K562 (cell line): ENCODE data around the gene PRRC2C. TPM values are rescaled to one million over a fixed set of nuclear protein-coding genes. Genes with fewer than 3 reads are reported as not detected.

Experiments
- ATAC-seq: fragments of 200-7000 bp; cut with Tn5 transposase; 3 replicates; pipeline ENCODE4 v1.9.1; 2020; ENCODE audit warnings: moderate library complexity
- BruUV-seq: library from RNA; stranded (reverse); fragments of 400-500 nt; replicated peaks from 2 replicates; lab custom pipeline; 2021; lab: Mats Ljungman, UMichigan
- CTCF ChIA-PET: fragments of 300-600 bp; formaldehyde crosslinking; extraction: SDS; loops from one replicate; lab custom pipeline; 2021; ENCODE audit warnings: low intra/inter-chr PET ratio; lab: Yijun Ruan, JAX
- POLR2A ChIA-PET: fragments of 300-600, 350-650 bp; sonication (Branson Sonifier 250); formaldehyde crosslinking; extraction: SDS; loops from one replicate; lab custom pipeline; 2021; ENCODE audit warnings: antibody characterized with exemption, inconsistent platforms; lab: Yijun Ruan, JAX
- DNase-seq, 4 experiments: peaks; one replicate each; pipeline versions ENCODE4 v3.0.0 to v3.0.0-alpha.2; 2011 to 2018; ENCODE audit warnings: low spot score in 3 of 4, mixed read lengths in 3 of 4; ENCODE audit errors: extremely low read depth in 1 of 4
- FAIRE-seq: peaks from 2 replicates; lab custom pipeline; 2011; peaks lifted over from hg19 to GRCh38; lab: Jason Lieb, UNC
- H2AFZ ChIP-seq: 2 replicates; pipeline ENCODE4 v1.6.0; 2011; ENCODE audit warnings: low read depth, low read length, control low read depth, inconsistent platforms
- H3K27ac ChIP-seq: fragments of 200-600 bp; 3 replicates; pipeline ENCODE4 v1.8.0; 2011; ENCODE audit warnings: low read depth, mild to moderate bottlenecking, control low read depth, inconsistent platforms, low read length, moderate library complexity, mixed read lengths; ENCODE audit errors: extremely low read depth
- H3K27me3 ChIP-seq, 2 experiments: fragments of 300-600 bp in 1 of 2; 2 replicates in 1 of 2; 3 replicates in 1 of 2; pipeline versions ENCODE4 v1.6.0 to v1.8.0; 2011; ENCODE audit warnings: inconsistent platforms in 2 of 2, low read length in 2 of 2, mild to moderate bottlenecking in 1 of 2, mixed read lengths in 1 of 2, moderate library complexity in 1 of 2; ENCODE audit not compliant: control insufficient read depth in 2 of 2, insufficient read depth in 2 of 2
- H3K36me3 ChIP-seq: fragments of 300-600 bp; 3 replicates; pipeline ENCODE4 v1.8.0; 2011; ENCODE audit warnings: mild to moderate bottlenecking, low read length, inconsistent platforms; ENCODE audit not compliant: control insufficient read depth, insufficient read depth
- H3K4me1 ChIP-seq, 2 experiments: fragments of 200-600 bp in 1 of 2; replicated peaks in 1 of 2; 2 replicates in 1 of 2; 3 replicates in 1 of 2; pipeline versions ENCODE4 v1.5.1 to v1.8.0; 2011; ENCODE audit warnings: inconsistent platforms in 2 of 2, low read length in 2 of 2, mild to moderate bottlenecking in 1 of 2, mixed read lengths in 1 of 2, moderate library complexity in 1 of 2; ENCODE audit not compliant: control insufficient read depth in 2 of 2, insufficient read depth in 2 of 2
- H3K4me2 ChIP-seq: 2 replicates; pipeline ENCODE4 v1.6.1; 2011; ENCODE audit warnings: low read length, control low read depth, inconsistent platforms, mixed read lengths; ENCODE audit not compliant: insufficient read depth
- H3K4me3 ChIP-seq: fragments of 200-600 bp; sonication (generic), shearing (Covaris generic); 2 replicates; pipeline ENCODE4 v1.5.1; 2016; ENCODE audit warnings: control low read depth, inconsistent platforms
- H3K79me2 ChIP-seq: fragments of 200-600 bp; 3 replicates; pipeline ENCODE4 v1.8.0; 2011; ENCODE audit warnings: low read length, inconsistent platforms; ENCODE audit not compliant: control insufficient read depth, insufficient read depth
- H3K9ac ChIP-seq, 2 experiments: 2 replicates each; pipeline versions ENCODE4 v1.6.0 to v1.6.1; 2011; ENCODE audit warnings: low read depth in 2 of 2, low read length in 2 of 2, control low read depth in 1 of 2, inconsistent platforms in 1 of 2, mild to moderate bottlenecking in 1 of 2, mixed read lengths in 1 of 2; ENCODE audit not compliant: insufficient read depth in 1 of 2
- H3K9me1 ChIP-seq: one replicate; pipeline ENCODE4 v1.6.0; 2011; ENCODE audit warnings: inconsistent platforms, mild to moderate bottlenecking, low read length, moderate library complexity; ENCODE audit not compliant: control insufficient read depth, insufficient read depth
- H3K9me3 ChIP-seq: replicated peaks from 2 replicates; pipeline ENCODE4 v1.5.1; 2011; ENCODE audit warnings: low read depth, low read length, inconsistent platforms; ENCODE audit not compliant: control insufficient read depth, insufficient read depth
- H4K20me1 ChIP-seq: replicated peaks from 2 replicates; pipeline ENCODE4 v1.6.1; 2011; ENCODE audit warnings: low read length, inconsistent platforms, mixed read lengths; ENCODE audit not compliant: control insufficient read depth, insufficient read depth
- ARNT ChIP-seq, 2 experiments: fragments of 450-650 bp; IDR thresholded peaks; 2 replicates each; pipeline ENCODE4 v1.6.1; 2016; ENCODE audit warnings: mild to moderate bottlenecking in 1 of 2
- BCOR ChIP-seq: fragments of 450-650 bp; IDR thresholded peaks from 2 replicates; pipeline ENCODE4 v1.6.1; 2016
- L3MBTL2 ChIP-seq: fragments of 450-650 bp; IDR thresholded peaks from 2 replicates; pipeline ENCODE4 v1.6.1; 2016; ENCODE audit warnings: mild to moderate bottlenecking, moderate library complexity
- NFE2 ChIP-seq: IDR thresholded peaks from 2 replicates; pipeline ENCODE4 v1.6.1; 2014; ENCODE audit warnings: antibody characterized with exemption, low read depth
- SP1 ChIP-seq: sonication (generic); formaldehyde crosslinking; IDR thresholded peaks from 2 replicates; pipeline ENCODE4 v1.8.1; 2022; ENCODE audit warnings: mild to moderate bottlenecking, missing genetic modification reagents
- U2AF1 ChIP-seq: fragments of 200-400 bp; formaldehyde crosslinking; optimal IDR thresholded peaks from 2 replicates; pipeline ENCODE3; 2017; ENCODE audit warnings: mild to moderate bottlenecking, low read depth, low read length, moderate library complexity
- ZNF316 ChIP-seq: fragments of 450-650 bp; IDR thresholded peaks from 2 replicates; pipeline ENCODE4 v1.6.1; 2016
- WGBS: fragments of 100-300 bp; shearing (Covaris generic); methylation state at CpG from one replicate; pipeline ENCODE4 v1.1.6; 2016; ENCODE audit warnings: low coverage, mixed read lengths; ENCODE audit not compliant: insufficient coverage; ENCODE audit errors: missing lambda C conversion rate; 5-methylcytosine and 5-hydroxymethylcytosine counted together
- in situ Hi-C: fragments of 300-500 bp; cut with MboI; formaldehyde crosslinking; loops from 4 replicates; pipeline ENCODE4 v1.15.0; 2018; ENCODE audit warnings: inconsistent platforms, mixed read lengths
- intact Hi-C: fragments of 100-400 bp; cut with micrococcal nuclease; formaldehyde crosslinking; loops from 2 replicates; pipeline ENCODE4 v1.14.2; 2022
- polyA plus RNA-seq, 8 experiments: library from polyadenylated mRNA; depleted of rRNA in 4 of 8; stranded (reverse) in 5 of 8; unstranded in 3 of 8; fragments of >200 nt; fragmentation: Nextera tagmentation in 2 of 8; fragmentation: Illumina TruSeq in 1 of 8; extraction: Ambion mirVana in 2 of 8; extraction: Trizol in 1 of 8; gene quantifications; 2 replicates each; pipeline versions ENCODE4 v1.2.1 to v1.2.3, GENCODE V29; 2011 to 2014; ENCODE audit warnings: inconsistent platforms in 1 of 8, missing spikeins in 1 of 8
- total RNA-seq, 7 experiments: library from RNA; depleted of rRNA in 6 of 7; stranded (reverse); fragments of >200 nt in 6 of 7; fragmentation: Illumina TruSeq in 2 of 7; extraction: Trizol in 2 of 7; gene quantifications; 2 replicates each; pipeline versions ENCODE4 v1.2.1 to v1.2.3, GENCODE V29; 2011 to 2021; ENCODE audit warnings: low replicate concordance in 1 of 7
- TF ChIP-seq, protein P1 (sequence below): fragments of 450-650 bp; IDR thresholded peaks from 2 replicates; pipeline ENCODE4 v1.6.1; 2016; ENCODE audit warnings: mild to moderate bottlenecking, moderate library complexity
- TF ChIP-seq, protein P2 (sequence below): sonication (generic); formaldehyde crosslinking; IDR thresholded peaks from 2 replicates; pipeline ENCODE4 v1.4.0; 2020; ENCODE audit warnings: mild to moderate bottlenecking, missing genetic modification reagents

Gene PRRC2C
- total and polyA plus RNA-seq, 9 of the 15 experiments (the other 6 are each of a cell fraction or from before 2014, with no cell fraction given): 61.9 to 237 (median 105) TPM

DNA sequence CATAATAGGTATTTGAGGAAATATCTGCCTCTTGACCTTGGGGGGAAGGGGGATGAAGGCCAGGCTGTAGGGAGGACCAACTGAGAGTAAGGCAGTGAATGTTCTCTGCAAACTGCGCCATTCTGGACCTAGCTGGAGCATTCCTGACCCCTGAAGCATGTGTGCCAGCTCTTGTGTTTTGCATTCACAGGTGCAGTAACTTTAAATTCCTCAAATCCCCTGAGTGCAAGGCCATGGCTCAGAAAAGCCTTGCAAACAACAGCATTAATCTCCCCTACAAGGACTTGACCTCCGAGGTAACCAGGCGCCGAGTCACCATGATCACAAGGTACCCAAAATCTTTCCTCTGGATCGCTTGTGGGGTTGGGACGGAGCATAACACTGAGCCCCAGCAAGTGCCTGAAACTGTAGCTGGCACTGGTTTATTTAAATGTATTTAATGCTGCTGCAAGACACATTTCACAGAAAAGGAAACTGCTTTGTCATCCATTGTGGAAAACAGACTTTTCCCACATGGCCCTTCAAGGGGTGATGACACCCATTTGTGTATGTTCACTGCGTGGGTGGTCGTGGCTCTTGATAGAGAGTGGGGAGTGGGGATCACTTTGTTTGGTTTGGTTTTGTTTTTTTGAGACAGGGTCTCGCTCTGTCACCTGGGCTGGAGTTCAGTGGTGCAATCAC, 138.5 kb downstream of the PRRC2C start:
- no peaks in the 10 kb centered on the region for H3K36me3 ChIP-seq
- peaks cover 5 to 11% of the 10 kb centered on the region in 2 experiments; a peak in 2 of 5 replicates for H3K4me1 ChIP-seq
- no peaks in the 10 kb centered on the region for H3K9me3 ChIP-seq
- peak overlapping the region; percentile 40; the same call in 1 of the 2 replicates for H3K4me2 ChIP-seq
- FAIRE-seq (no peak), DNase-seq (no peak), ATAC-seq (no peak; the same call in none of the 3 replicates)
- H3K9me1 ChIP-seq: no peaks in the 10 kb centered on the region
- H3K4me3 ChIP-seq: no peak overlapping the region
- POLR2A ChIA-PET: interaction anchor here (0.6 to 1.2 kb wide), 2 partner anchors 8 to 133 kb away, joined by 3 to 4 read pairs; no protein-coding TSS in a partner anchor
- in situ Hi-C loops (loop anchor here (25.0 kb wide), 1 partner anchor 1086 kb away; the partner anchor contains the start of gene GORAB), intact Hi-C loops (no loop called here)
- no peaks in the 10 kb centered on the region for H4K20me1 ChIP-seq
- H3K27ac ChIP-seq: no peak overlapping the region
- H2AFZ ChIP-seq: peak overlapping the region; percentile 44
- H3K9ac ChIP-seq: no peak overlapping the region
- peaks cover 0 to 11% of the 10 kb centered on the region in 2 experiments; a peak in 2 of 5 replicates for H3K27me3 ChIP-seq
- WGBS: 22% methylated on average over 9 of the region's 9 CpGs
- no TSS peak for BruUV-seq
- H3K79me2 ChIP-seq: no peaks in the 10 kb centered on the region
- CTCF ChIA-PET: interaction anchor here (0.7 kb wide), 1 partner anchor 1726 kb away, joined by 3 read pairs; no protein-coding TSS in a partner anchor
- TF ChIP-seq, protein P1, sequence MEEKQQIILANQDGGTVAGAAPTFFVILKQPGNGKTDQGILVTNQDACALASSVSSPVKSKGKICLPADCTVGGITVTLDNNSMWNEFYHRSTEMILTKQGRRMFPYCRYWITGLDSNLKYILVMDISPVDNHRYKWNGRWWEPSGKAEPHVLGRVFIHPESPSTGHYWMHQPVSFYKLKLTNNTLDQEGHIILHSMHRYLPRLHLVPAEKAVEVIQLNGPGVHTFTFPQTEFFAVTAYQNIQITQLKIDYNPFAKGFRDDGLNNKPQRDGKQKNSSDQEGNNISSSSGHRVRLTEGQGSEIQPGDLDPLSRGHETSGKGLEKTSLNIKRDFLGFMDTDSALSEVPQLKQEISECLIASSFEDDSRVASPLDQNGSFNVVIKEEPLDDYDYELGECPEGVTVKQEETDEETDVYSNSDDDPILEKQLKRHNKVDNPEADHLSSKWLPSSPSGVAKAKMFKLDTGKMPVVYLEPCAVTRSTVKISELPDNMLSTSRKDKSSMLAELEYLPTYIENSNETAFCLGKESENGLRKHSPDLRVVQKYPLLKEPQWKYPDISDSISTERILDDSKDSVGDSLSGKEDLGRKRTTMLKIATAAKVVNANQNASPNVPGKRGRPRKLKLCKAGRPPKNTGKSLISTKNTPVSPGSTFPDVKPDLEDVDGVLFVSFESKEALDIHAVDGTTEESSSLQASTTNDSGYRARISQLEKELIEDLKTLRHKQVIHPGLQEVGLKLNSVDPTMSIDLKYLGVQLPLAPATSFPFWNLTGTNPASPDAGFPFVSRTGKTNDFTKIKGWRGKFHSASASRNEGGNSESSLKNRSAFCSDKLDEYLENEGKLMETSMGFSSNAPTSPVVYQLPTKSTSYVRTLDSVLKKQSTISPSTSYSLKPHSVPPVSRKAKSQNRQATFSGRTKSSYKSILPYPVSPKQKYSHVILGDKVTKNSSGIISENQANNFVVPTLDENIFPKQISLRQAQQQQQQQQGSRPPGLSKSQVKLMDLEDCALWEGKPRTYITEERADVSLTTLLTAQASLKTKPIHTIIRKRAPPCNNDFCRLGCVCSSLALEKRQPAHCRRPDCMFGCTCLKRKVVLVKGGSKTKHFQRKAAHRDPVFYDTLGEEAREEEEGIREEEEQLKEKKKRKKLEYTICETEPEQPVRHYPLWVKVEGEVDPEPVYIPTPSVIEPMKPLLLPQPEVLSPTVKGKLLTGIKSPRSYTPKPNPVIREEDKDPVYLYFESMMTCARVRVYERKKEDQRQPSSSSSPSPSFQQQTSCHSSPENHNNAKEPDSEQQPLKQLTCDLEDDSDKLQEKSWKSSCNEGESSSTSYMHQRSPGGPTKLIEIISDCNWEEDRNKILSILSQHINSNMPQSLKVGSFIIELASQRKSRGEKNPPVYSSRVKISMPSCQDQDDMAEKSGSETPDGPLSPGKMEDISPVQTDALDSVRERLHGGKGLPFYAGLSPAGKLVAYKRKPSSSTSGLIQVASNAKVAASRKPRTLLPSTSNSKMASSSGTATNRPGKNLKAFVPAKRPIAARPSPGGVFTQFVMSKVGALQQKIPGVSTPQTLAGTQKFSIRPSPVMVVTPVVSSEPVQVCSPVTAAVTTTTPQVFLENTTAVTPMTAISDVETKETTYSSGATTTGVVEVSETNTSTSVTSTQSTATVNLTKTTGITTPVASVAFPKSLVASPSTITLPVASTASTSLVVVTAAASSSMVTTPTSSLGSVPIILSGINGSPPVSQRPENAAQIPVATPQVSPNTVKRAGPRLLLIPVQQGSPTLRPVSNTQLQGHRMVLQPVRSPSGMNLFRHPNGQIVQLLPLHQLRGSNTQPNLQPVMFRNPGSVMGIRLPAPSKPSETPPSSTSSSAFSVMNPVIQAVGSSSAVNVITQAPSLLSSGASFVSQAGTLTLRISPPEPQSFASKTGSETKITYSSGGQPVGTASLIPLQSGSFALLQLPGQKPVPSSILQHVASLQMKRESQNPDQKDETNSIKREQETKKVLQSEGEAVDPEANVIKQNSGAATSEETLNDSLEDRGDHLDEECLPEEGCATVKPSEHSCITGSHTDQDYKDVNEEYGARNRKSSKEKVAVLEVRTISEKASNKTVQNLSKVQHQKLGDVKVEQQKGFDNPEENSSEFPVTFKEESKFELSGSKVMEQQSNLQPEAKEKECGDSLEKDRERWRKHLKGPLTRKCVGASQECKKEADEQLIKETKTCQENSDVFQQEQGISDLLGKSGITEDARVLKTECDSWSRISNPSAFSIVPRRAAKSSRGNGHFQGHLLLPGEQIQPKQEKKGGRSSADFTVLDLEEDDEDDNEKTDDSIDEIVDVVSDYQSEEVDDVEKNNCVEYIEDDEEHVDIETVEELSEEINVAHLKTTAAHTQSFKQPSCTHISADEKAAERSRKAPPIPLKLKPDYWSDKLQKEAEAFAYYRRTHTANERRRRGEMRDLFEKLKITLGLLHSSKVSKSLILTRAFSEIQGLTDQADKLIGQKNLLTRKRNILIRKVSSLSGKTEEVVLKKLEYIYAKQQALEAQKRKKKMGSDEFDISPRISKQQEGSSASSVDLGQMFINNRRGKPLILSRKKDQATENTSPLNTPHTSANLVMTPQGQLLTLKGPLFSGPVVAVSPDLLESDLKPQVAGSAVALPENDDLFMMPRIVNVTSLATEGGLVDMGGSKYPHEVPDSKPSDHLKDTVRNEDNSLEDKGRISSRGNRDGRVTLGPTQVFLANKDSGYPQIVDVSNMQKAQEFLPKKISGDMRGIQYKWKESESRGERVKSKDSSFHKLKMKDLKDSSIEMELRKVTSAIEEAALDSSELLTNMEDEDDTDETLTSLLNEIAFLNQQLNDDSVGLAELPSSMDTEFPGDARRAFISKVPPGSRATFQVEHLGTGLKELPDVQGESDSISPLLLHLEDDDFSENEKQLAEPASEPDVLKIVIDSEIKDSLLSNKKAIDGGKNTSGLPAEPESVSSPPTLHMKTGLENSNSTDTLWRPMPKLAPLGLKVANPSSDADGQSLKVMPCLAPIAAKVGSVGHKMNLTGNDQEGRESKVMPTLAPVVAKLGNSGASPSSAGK: peak; percentile 67
- TF ChIP-seq U2AF1 (no peak), L3MBTL2 (peak; percentile 42; the same call in 1 of the 2 replicates), NFE2 (peak; percentile 69), ZNF316 (peak; percentile 67), ARNT (IDR thresholded peaks at IDR 0.05) (no peak), BCOR (no peak), SP1 (CRISPR knock-in tag) (no peak)
- TF ChIP-seq, protein P2, sequence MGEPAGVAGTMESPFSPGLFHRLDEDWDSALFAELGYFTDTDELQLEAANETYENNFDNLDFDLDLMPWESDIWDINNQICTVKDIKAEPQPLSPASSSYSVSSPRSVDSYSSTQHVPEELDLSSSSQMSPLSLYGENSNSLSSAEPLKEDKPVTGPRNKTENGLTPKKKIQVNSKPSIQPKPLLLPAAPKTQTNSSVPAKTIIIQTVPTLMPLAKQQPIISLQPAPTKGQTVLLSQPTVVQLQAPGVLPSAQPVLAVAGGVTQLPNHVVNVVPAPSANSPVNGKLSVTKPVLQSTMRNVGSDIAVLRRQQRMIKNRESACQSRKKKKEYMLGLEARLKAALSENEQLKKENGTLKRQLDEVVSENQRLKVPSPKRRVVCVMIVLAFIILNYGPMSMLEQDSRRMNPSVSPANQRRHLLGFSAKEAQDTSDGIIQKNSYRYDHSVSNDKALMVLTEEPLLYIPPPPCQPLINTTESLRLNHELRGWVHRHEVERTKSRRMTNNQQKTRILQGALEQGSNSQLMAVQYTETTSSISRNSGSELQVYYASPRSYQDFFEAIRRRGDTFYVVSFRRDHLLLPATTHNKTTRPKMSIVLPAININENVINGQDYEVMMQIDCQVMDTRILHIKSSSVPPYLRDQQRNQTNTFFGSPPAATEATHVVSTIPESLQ (CRISPR knock-in tag): no peak
